BE2C (cell line): ENCODE results near the gene SERPINB13.

Experiments
- DNase-seq: peaks from one replicate; pipeline ENCODE4 v3.0.0-alpha.2; 2020
- H3K27me3 ChIP-seq: fragments of 250-450 bp; sonication (Bioruptor Pico); 2 replicates; pipeline ENCODE4 v1.5.1; 2020; ENCODE audit warnings: mild to moderate bottlenecking
- H3K36me3 ChIP-seq: fragments of 250-450 bp; sonication (Bioruptor Pico); 2 replicates; pipeline ENCODE4 v1.5.1; 2020; ENCODE audit warnings: mild to moderate bottlenecking
- H3K4me1 ChIP-seq: fragments of 250-450 bp; sonication (Bioruptor Pico); 2 replicates; pipeline ENCODE4 v1.5.1; 2020
- H3K4me3 ChIP-seq: 2 replicates; pipeline ENCODE4 v1.5.1; 2011; ENCODE audit warnings: low read depth, low read length
- H3K9me3 ChIP-seq: fragments of 250-450 bp; sonication (Bioruptor Pico); 2 replicates; pipeline ENCODE4 v1.5.1; 2020
- TF ChIP-seq, protein P1 (sequence below): IDR thresholded peaks from 2 replicates; pipeline ENCODE4 v1.5.1; 2012; ENCODE audit warnings: mild to moderate bottlenecking, low read depth, low read length

The SERPINB13 gene

GRCh38 chr18:63564561-63564960, 22.6 kb upstream of the SERPINB13 start:
- TF ChIP-seq, protein P1, sequence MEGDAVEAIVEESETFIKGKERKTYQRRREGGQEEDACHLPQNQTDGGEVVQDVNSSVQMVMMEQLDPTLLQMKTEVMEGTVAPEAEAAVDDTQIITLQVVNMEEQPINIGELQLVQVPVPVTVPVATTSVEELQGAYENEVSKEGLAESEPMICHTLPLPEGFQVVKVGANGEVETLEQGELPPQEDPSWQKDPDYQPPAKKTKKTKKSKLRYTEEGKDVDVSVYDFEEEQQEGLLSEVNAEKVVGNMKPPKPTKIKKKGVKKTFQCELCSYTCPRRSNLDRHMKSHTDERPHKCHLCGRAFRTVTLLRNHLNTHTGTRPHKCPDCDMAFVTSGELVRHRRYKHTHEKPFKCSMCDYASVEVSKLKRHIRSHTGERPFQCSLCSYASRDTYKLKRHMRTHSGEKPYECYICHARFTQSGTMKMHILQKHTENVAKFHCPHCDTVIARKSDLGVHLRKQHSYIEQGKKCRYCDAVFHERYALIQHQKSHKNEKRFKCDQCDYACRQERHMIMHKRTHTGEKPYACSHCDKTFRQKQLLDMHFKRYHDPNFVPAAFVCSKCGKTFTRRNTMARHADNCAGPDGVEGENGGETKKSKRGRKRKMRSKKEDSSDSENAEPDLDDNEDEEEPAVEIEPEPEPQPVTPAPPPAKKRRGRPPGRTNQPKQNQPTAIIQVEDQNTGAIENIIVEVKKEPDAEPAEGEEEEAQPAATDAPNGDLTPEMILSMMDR, result no peak
- Histone ChIP-seq H3K36me3 (no peaks in the 10 kb centered on the region), H3K27me3 (no peaks in the 10 kb centered on the region), H3K4me3 (no peak overlapping the region), H3K9me3 (no peaks in the 10 kb centered on the region), H3K4me1 (no peaks in the 10 kb centered on the region)
- no peak for DNase-seq

- TF ChIP-seq, protein P1, result no peak
- Histone ChIP-seq H3K9me3 (no peaks in the 10 kb centered on the region), H3K27me3 (no peaks in the 10 kb centered on the region), H3K36me3 (no peaks in the 10 kb centered on the region), H3K4me3 (no peak overlapping the region), H3K4me1 (no peaks in the 10 kb centered on the region)
- no peak for DNase-seq
These were observed 19.9 kb upstream of the SERPINB13 start for GRCh38 chr18:63567276-63567675.

DNA sequence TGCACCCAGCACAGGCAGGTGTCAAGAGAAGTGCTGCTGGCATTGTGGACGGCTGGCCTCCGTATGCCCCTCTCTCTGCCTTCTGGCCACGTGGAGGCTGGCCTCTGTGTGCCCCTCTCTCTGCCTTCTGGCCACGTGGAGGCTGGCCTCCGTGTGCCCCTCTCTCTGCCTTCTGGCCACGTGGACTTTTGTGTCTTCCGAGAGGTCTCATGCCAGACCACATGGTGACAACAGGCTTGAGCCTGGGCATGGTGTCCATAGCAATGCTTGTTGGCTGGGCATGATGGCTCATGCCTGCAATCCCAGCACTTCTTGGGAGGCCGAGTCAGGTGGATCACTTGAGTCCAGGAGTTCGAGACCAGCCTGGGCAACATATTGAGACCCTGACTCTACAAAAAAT, 19.3 kb upstream of the SERPINB13 start:
- Histone ChIP-seq H3K27me3 (no peaks in the 10 kb centered on the region), H3K4me3 (no peak overlapping the region), H3K9me3 (no peaks in the 10 kb centered on the region), H3K36me3 (no peaks in the 10 kb centered on the region), H3K4me1 (no peaks in the 10 kb centered on the region)
- TF ChIP-seq, protein P1, result no peak
- DNase-seq, result no peak

DNA sequence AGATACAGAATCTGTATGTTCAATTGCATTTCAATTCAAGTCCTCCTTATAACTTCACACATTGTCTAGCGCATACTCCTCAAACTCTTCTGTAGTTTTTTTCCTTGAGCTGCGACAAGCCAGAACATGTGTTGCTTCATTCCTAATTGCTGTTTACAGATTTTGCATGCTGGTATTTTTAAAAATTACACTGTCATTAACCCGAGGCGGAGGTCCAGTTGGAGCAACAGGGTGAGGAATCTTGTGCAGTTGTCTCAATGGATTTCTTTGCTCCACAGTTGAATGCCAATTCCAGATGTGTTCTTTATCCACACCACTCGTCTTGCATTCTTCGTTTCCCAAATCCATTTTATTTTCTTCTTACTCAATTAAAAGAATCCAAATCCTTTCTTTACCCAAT, 16.4 kb upstream of the SERPINB13 start:
- Histone ChIP-seq H3K36me3 (no peaks in the 10 kb centered on the region), H3K4me1 (no peaks in the 10 kb centered on the region), H3K9me3 (no peaks in the 10 kb centered on the region), H3K4me3 (no peak overlapping the region), H3K27me3 (no peaks in the 10 kb centered on the region)
- TF ChIP-seq, protein P1, result no peak
- no peak for DNase-seq

GRCh38 chr18:63575681-63576080, 11.5 kb upstream of the SERPINB13 start:
- no peaks in the 10 kb centered on the region for H3K9me3 ChIP-seq
- TF ChIP-seq, protein P1, result no peak
- no peak overlapping the region for H3K4me3 ChIP-seq
- no peak for DNase-seq
- no peaks in the 10 kb centered on the region for H3K27me3 ChIP-seq
- no peaks in the 10 kb centered on the region for H3K4me1 ChIP-seq
- H3K36me3 ChIP-seq, result no peaks in the 10 kb centered on the region

DNA sequence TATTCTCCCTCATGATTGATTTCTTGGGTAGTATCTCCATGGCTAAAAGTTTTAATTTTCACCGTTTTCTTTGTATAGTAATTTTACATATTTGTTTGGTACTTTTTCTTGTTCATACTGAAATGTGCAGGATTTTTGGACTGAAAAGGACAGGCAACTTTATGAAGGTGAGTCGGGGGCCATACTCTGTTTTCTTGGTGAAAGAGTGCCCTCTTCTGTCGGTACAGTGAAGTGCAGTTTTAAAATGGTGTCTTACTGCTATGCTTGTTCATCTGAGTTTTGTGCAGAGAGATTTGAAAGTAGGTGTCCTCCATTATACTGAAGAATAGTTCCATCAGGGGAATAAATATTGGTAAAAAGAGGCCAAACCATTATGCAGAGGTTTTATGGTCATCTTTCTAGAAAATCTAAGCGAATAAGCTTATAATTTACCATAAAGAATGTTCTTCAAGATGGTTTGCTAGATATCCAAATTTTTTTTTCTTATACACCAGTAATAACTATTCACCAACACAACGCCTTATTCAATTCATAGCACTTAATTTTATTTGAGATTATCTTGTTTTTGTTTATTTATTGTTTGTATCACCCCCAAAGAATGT, 8.7 kb upstream of the SERPINB13 start:
- Histone ChIP-seq H3K4me3 (no peak overlapping the region), H3K36me3 (no peaks in the 10 kb centered on the region), H3K27me3 (no peaks in the 10 kb centered on the region), H3K4me1 (no peaks in the 10 kb centered on the region), H3K9me3 (no peaks in the 10 kb centered on the region)
- TF ChIP-seq, protein P1, result peak; percentile 59
- DNase-seq, result no peak
